HG02943 (cell line): ENCODE data around the gene KYNU.
"Not testable (repeated sequence)": the region's sequence is repeated elsewhere in the genome, so short reads cannot be mapped to it uniquely, and the experiment has no call there.

Experiments
- ATAC-seq: cut with Tn5 transposase; IDR thresholded peaks from one replicate; pipeline ENCODE4 v1.9.1; 2021; ENCODE audit warnings: mild to moderate bottlenecking, low read depth, moderate library complexity; ENCODE audit not compliant: unreplicated experiment

Gene KYNU

GRCh38 chr2:142877216-142877838, at the start of gene KYNU:
Gene KYNU (plus strand): TSS chr2:142877664. CDS start chr2:142885368, 7,704 bp downstream.
- ATAC-seq: peak; percentile 68

- ATAC-seq: no peak
Observed at GRCh38 chr2:142834021-142834420, 43.4 kb upstream of the KYNU start.

- no peak for ATAC-seq
Observed at GRCh38 chr2:142840436-142840835, 37.0 kb upstream of the KYNU start.

- no peak for ATAC-seq
Observed at GRCh38 chr2:142841788-142842187, 35.7 kb upstream of the KYNU start.

GRCh38 chr2:142842369-142842768, 35.1 kb upstream of the KYNU start:
- ATAC-seq: no peak

DNA sequence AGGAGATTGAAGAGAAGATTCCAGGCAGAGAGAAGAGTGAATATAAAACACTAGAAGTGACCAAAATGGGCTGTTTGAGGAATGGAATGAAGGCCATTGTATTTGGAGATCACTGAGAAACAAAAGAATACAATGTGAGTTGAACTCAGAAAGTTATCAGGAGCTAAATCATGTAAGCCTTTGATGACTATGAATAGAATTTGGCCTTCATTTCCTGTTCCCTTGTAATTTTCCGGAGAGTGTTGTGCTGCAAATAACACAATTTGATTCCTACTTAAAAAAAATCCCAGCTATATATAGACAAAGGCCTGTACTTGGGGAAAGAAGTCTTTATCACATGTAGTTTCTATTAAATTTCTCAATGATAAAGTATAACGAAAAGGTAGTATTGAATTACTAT, 33.7 kb upstream of the KYNU start:
- ATAC-seq: no peak

GRCh38 chr2:142848023-142848606, 29.3 kb upstream of the KYNU start:
- ATAC-seq: no peak

DNA sequence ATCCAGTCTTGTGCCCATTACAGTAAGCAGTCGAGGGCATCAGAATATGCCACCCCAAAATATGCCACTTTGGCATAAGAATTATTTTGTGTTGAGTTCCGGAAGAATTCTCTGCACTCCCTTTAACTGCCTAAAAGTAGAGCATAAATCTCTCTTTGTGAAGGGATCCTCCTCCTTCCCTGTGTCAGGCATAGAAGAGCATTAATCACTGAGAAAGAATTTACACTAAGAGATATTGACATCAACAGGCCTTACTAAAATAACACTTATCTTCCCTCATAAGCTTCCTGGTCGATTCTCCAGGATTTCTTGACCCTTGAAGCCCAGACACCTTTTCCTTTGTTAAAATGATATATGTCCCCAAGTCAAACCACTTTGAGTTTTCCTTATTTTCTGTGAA, 27.6 kb upstream of the KYNU start:
- no peak for ATAC-seq

DNA sequence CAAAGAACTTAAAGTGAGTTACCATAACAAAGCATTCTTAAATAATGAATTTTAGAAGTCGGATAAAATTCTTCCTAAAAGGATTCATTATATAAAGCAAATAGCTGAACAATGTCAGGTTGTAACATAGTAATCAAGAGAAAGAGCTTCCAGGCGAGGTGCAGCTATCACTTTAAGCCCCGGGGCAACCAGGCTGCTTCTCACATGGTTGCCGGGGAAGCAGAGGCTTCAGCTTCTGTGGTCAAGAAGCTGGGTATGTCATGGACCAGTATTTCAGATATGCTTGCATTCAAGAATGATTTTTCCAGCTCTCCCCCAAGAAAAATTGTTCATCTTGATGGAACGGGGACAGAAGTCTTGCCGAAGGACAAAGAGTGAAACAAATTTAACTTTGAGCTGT, 23.6 kb upstream of the KYNU start:
- ATAC-seq: no peak

- ATAC-seq: no peak
Observed at GRCh38 chr2:142857256-142858164, 20.0 kb upstream of the KYNU start.

- ATAC-seq: no peak
Observed at GRCh38 chr2:142858961-142859360, 18.5 kb upstream of the KYNU start.

DNA sequence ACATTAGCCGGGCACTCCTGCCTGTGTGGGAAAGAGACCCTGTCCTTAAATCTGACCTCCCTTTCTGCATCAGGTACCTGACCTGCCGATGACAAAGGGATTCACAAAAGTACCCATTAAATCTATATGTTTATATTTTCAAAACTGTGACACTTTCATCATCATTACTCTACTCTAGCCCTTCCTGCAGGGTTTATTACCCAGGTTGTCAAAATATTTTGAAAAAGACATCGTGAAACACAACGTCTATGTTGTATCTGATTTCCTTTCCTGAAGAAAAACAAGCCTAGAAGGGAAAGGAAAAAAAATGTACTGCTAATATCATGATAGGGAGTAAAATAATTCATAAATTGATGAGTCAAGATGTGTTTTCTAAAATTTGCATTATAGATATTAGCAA, 15.2 kb upstream of the KYNU start:
- ATAC-seq: no peak

DNA sequence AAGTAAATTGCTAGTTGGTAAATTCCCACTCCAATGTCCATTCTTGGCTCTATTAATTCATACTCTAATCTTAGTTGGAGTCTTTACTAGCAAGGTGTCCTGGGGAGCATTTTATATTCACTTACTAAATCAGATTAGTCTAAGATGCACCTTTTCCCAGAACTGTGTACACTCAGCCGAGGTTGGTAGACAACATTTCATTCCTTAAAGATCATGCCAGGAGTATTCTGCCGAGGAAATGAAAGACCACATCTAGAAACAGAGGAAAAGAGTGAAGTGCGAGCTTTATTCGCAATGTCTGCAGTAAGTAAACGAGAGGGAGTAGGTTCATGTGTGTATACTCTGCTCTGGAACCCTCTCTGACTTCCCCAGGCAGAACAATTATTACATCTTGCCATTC, 14.6 kb upstream of the KYNU start:
- no peak for ATAC-seq

- ATAC-seq: no peak
Observed at GRCh38 chr2:142863485-142863961, 13.9 kb upstream of the KYNU start.

GRCh38 chr2:142864605-142865004, 12.9 kb upstream of the KYNU start:
- not testable (repeated sequence) for ATAC-seq

DNA sequence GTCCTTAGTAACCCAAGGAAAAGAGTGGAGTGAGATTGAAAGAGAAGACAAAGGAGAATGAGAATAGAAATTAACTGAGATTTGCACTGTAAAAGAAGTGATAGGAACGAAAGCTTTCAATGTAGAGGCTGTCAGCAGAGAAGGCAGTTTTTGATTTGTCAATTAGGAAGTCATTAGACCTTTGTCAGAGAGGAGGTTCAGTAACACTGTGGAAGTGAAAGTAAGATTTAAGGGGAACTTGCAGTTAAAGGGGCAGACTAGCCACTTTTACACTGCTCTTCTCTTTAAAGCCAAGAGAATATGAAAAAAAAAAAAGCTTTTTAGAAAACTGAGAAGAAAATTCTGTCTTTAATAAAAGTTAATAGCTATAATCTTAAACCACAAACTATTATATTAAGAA, 11.5 kb upstream of the KYNU start:
- ATAC-seq: peak; percentile 98

DNA sequence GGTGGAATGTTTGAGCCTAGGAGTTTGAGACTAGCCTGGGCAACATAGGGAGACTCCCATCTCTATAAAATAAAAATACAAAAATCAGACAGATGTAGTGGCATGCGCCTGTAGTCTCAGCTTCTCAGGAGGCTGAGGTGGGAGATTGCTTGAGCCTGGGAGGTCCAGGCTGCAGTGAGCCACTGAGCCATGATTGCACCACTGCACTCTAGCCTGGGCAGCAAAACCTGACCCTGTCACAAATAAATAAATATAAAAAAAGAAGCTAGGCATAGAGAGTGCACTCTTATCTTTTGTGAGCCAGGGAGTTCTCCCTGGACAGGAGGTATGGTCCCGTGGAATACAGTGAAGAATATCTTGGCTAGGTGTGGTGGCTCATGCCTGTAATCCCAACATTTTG, 11.0 kb upstream of the KYNU start:
- ATAC-seq: peak; percentile 35

- no peak for ATAC-seq
Observed at GRCh38 chr2:142867136-142867535, 10.3 kb upstream of the KYNU start.

DNA sequence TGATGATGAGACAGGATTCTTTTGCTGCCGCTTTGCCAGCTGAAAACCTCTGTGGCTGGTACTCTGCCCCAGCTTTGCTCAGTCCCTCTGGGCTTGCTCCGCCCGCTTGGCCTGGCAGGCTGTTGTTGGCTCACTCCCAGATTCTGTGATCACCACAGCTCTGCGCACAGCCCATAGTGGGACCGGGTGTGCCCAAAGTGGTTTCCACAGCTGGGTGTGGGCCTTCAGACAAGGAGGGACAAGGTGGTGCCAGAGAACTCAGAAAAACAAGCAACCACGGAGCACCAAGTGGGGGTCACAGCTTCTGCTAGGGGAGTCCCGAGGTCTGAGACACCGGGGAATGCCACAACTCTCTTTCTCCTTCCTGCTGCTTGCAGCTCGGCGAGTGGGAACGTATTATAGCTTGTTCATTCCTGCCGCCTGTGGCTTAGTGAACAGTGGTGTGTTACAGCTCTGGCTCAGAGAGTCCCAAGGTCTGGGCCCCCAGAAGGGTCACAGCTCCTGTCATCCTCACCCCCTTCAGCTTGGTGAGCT, 9.2 kb upstream of the KYNU start:
- no peak for ATAC-seq

DNA sequence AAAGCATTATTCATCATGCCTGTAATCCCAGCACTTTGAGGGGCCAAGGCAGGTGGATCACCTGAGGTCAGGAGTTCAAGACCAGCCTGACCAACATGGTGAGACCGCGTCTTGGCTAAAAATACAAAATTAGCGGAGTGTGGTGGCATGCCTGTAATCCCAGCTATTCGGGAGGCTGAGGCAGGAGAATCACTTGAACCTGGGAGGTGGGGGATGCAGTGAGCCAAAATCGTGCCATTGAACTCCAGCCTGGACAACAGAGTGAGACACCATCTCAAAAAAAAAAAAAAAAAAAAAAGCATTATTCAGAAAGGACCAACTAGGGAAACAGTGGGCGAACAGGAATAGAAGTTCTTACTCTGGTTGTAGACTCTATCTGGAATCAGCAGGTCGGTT, 8.4 kb upstream of the KYNU start:
- not testable (repeated sequence) for ATAC-seq

DNA sequence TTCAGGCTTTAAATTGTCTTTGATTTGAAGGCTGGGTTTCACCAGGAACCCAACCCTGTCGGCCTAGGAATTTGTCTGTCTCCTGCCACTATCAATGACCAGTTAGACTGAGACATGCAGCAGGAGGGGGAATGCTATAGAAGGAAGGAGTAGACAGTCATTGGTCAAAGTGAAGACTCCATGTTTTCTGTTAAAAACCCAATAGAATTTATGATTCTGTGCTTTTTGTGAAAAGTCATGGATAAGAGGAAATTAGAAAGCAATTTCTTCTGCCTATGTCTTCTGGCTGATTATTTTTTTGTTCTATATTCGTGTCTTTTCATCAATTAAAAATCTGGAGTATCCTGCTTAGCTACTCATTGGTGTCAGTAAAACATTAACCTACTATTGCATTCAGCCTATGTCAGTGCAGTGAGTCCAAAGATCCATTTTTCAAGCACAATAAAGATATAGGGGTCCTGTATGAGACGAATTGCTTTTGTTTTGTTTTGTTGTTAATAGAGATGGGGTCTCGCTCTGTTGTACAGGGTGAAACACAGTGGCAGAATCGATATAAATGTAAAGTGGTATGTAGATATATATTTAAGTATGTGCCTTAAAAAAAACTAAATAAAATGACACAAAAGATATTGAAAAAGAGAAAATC, 7.9 kb upstream of the KYNU start:
- ATAC-seq: no peak
